ENCODE data around the gene HNRNPH3.

The HNRNPH3 gene

DNA sequence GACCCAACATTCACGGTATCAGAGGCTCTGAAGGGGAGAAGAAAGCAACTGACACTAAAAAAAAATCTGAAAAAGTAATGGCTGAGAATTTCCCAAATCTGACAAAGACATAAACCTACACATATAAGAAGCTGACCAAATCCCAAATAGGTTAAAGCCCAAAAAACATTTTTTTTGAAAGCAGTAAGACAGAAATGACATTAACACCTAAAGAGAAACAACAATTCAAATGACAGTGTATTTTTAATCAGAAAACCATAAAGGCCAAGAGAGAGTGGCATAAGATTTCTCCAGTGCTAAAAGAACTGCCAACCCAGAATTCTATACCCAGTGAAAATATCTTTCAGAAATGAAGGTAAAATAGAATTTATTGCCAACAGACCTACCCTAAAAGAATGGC, 39.7 kb downstream of the HNRNPH3 start:
- DNase-seq (ENCODE audit: low read depth in 1 of 2, low spot score in 1 of 2): no peak

- no peak for DNase-seq (ENCODE audit: low read depth in 1 of 2, low spot score in 1 of 2)
Observed at GRCh38 chr10:68385740-68386139, 53.9 kb downstream of the HNRNPH3 start.
